ENCODE results near the gene ERI3.
A peak's percentile ranks its signal among the peaks of the same experiment; 100 is the strongest.

The ERI3 gene

GRCh38 chr1:44354840-44355581 is at the start of gene ERI3:
ERI3 (minus strand) TSS chr1:44355257; CDS start chr1:44355026, 231 bp downstream.
- Histone ChIP-seq H3K36me3 (ENCODE audit: control insufficient read depth, insufficient read depth, low read length) (no peaks in the 10 kb centered on the region), H3K79me2 (peaks cover 21% of the 10 kb centered on the region), H2AFZ (peak within 1 kb of the TSS; percentile 89), H3K4me2 (ENCODE audit: low read length) (peak within 1 kb of the TSS; percentile 77), H3K27me3 (ENCODE audit: control insufficient read depth, insufficient read depth, low read length) (no peaks in the 10 kb centered on the region), H3K9me3 (ENCODE audit: control insufficient read depth, low read length) (no peaks in the 10 kb centered on the region), H3K4me1 (peaks cover 2% of the 10 kb centered on the region), H3K4me3 (ENCODE audit: low read depth, low read length) (peak within 1 kb of the TSS; percentile 76), H3K9ac (no peak within 1 kb of the TSS), H3K27ac (no peak within 1 kb of the TSS)
- TF ChIP-seq CTCF (IDR thresholded peaks at IDR 0.05), result no peak

DNA sequence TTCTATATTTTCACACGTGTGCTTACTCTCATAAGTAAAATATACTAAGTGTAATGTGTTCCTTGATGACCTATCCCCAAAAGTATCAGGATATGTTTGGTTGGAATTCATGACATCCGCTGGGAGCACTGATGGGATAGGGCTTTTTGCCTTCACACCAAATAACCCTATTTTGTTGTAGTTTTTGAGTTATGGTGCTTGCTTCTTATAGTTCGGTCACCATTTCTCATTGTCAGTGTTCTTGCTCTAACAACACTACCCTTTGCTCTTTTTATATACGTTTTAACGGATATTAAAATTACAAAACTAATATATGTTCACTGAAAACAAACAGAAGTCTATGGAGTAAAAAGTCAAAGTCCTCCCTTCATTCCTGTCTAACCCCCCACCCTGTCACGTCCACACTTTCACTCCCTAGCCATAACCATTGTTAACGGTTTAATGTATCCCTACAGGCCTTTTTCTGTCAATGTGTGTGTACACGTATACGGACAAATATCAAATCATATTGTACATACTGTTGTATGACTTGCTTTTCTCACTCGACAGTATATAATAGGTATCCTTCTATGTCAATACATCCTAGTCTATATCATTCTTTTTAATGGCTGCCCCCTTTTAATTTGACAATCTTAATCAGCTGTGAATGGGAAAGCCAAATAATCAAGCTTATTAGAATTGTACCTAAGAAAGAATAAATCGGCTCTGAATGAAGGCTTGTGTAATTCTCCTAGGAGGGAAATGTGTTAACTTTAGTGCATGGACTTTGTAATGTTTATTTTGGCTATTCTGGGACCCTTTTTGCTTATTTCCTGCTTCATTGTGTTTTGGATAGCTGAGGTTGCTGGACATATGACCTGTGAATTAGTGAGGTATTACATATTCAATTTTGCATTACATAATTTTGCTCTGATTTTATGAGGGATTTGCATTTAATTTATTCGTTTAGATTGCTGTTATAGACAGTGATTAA is 46.5 kb upstream of the ERI3 start:
- Histone ChIP-seq H3K9me3 (ENCODE audit: control insufficient read depth, low read length) (no peaks in the 10 kb centered on the region), H3K4me3 (ENCODE audit: low read depth, low read length) (no peak overlapping the region), H3K36me3 (ENCODE audit: control insufficient read depth, insufficient read depth, low read length) (no peaks in the 10 kb centered on the region), H2AFZ (no peak overlapping the region), H3K79me2 (no peaks in the 10 kb centered on the region), H3K9ac (no peak overlapping the region), H3K4me2 (ENCODE audit: low read length) (no peak overlapping the region), H3K27ac (no peak overlapping the region), H3K4me1 (no peaks in the 10 kb centered on the region), H3K27me3 (ENCODE audit: control insufficient read depth, insufficient read depth, low read length) (peaks cover 6% of the 10 kb centered on the region)
- TF ChIP-seq CTCF (IDR thresholded peaks at IDR 0.05), result no peak

- no peak overlapping the region for H2AFZ ChIP-seq
- H3K79me2 ChIP-seq, result no peaks in the 10 kb centered on the region
- TF ChIP-seq CTCF (IDR thresholded peaks at IDR 0.05), result no peak
- H3K9me3 ChIP-seq (ENCODE audit: control insufficient read depth, low read length), result no peaks in the 10 kb centered on the region
- no peaks in the 10 kb centered on the region for H3K36me3 ChIP-seq (ENCODE audit: control insufficient read depth, insufficient read depth, low read length)
- H3K4me3 ChIP-seq (ENCODE audit: low read depth, low read length), result no peak overlapping the region
- H3K4me1 ChIP-seq, result no peaks in the 10 kb centered on the region
- H3K27me3 ChIP-seq (ENCODE audit: control insufficient read depth, insufficient read depth, low read length), result no peaks in the 10 kb centered on the region
- no peak overlapping the region for H3K9ac ChIP-seq
- H3K4me2 ChIP-seq (ENCODE audit: low read length), result no peak overlapping the region
- no peak overlapping the region for H3K27ac ChIP-seq
Measured at GRCh38 chr1:44390277-44390676, 35.2 kb upstream of the ERI3 start.

- no peaks in the 10 kb centered on the region for H3K4me1 ChIP-seq
- no peak overlapping the region for H3K4me2 ChIP-seq (ENCODE audit: low read length)
- no peak overlapping the region for H3K4me3 ChIP-seq (ENCODE audit: low read depth, low read length)
- TF ChIP-seq CTCF (IDR thresholded peaks at IDR 0.05), result no peak
- no peaks in the 10 kb centered on the region for H3K36me3 ChIP-seq (ENCODE audit: control insufficient read depth, insufficient read depth, low read length)
- H2AFZ ChIP-seq, result no peak overlapping the region
- H3K9ac ChIP-seq, result no peak overlapping the region
- H3K27me3 ChIP-seq (ENCODE audit: control insufficient read depth, insufficient read depth, low read length), result no peaks in the 10 kb centered on the region
- H3K79me2 ChIP-seq, result no peaks in the 10 kb centered on the region
- no peaks in the 10 kb centered on the region for H3K9me3 ChIP-seq (ENCODE audit: control insufficient read depth, low read length)
- H3K27ac ChIP-seq, result no peak overlapping the region
Measured at GRCh38 chr1:44389437-44389836, 34.4 kb upstream of the ERI3 start.

Data from parathyroid adenoma (tissue), 2 donors.